A549 (cell line): ENCODE measurements around the gene PRR18. TPM values are rescaled to one million over a fixed set of nuclear protein-coding genes. Genes with fewer than 3 reads are reported as not detected.

Source experiments
- ATAC-seq, 2 experiments: fragments of 200-7000 bp in 1 of 2; fragments of >200 bp in 1 of 2; cut with Nextera tagmentation in 1 of 2; cut with Tn5 transposase in 1 of 2; 3 replicates each; pipeline versions ENCODE4 v1.8.0 to v1.9.1; 2018 to 2020; ENCODE audit warnings: mild to moderate bottlenecking in 1 of 2, moderate library complexity in 1 of 2
- CTCF ChIA-PET: fragments of 300-600 bp; sonication (Branson Sonifier 250); formaldehyde crosslinking; extraction: SDS; loops from one replicate; lab custom pipeline; 2021; ENCODE audit warnings: antibody characterized with exemption, inconsistent platforms; lab: Yijun Ruan, JAX
- POLR2A ChIA-PET: fragments of 350-600 bp; formaldehyde crosslinking; extraction: SDS; loops from one replicate; lab custom pipeline; 2021; ENCODE audit warnings: antibody characterized with exemption, inconsistent platforms; lab: Yijun Ruan, JAX
- DNase-seq, 2 experiments: peaks; one replicate each; pipeline versions ENCODE4 v3.0.0 to v3.0.0-alpha.2; 2011 to 2016; ENCODE audit warnings: low read depth in 1 of 2, low spot score in 1 of 2
- FAIRE-seq: peaks from 2 replicates; lab custom pipeline; 2011; peaks lifted over from hg19 to GRCh38; lab: Jason Lieb, UNC
- H3K27ac ChIP-seq, 2 experiments: fragments of >200 bp; sonication (Bioruptor Twin); formaldehyde crosslinking; 3 replicates each; pipeline ENCODE4 v1.5.1; 2016 to 2017
- H3K4me1 ChIP-seq: fragments of >200 bp; sonication (Bioruptor Twin); formaldehyde crosslinking; 3 replicates; pipeline ENCODE4 v1.6.1; 2016
- H3K4me2 ChIP-seq: fragments of >200 bp; sonication (Bioruptor Twin); formaldehyde crosslinking; 3 replicates; pipeline ENCODE4 v1.6.1; 2016
- H3K4me3 ChIP-seq: fragments of >200 bp; sonication (Bioruptor Twin); formaldehyde crosslinking; 3 replicates; pipeline ENCODE4 v1.5.1; 2016
- H3K9me3 ChIP-seq: fragments of >200 bp; sonication (Bioruptor Twin); formaldehyde crosslinking; 3 replicates; pipeline ENCODE4 v1.6.1; 2016
- ATOH8 ChIP-seq: fragments of 250-450 bp; sonication (Bioruptor Pico); IDR thresholded peaks from 2 replicates; pipeline ENCODE4 v1.5.0; 2020; ENCODE audit warnings: low read depth, mild to moderate bottlenecking, moderate library complexity
- ESRRA ChIP-seq: fragments of 150-350 bp; IDR thresholded peaks from 2 replicates; pipeline ENCODE4 v1.6.1; 2014; ENCODE audit warnings: mild to moderate bottlenecking, low read length, borderline replicate concordance
- HES2 ChIP-seq: fragments of >200 bp; sonication (Bioruptor Twin); formaldehyde crosslinking; IDR thresholded peaks from 2 replicates; pipeline ENCODE4 v1.6.1; 2016
- HEYL ChIP-seq: fragments of 250-450 bp; sonication (Bioruptor Pico); IDR thresholded peaks from 2 replicates; pipeline ENCODE4 v1.8.0; 2021; ENCODE audit warnings: mild to moderate bottlenecking, moderate library complexity
- HOXA7 ChIP-seq: fragments of 250-450 bp; sonication (Bioruptor Pico); IDR thresholded peaks from 2 replicates; pipeline ENCODE4 v1.5.0; 2020; ENCODE audit warnings: mild to moderate bottlenecking, moderate library complexity
- WGBS: methylation state at CpG from one replicate; pipeline ENCODE4 v1.1.6; 2017; ENCODE audit errors: missing lambda C conversion rate; 5-methylcytosine and 5-hydroxymethylcytosine counted together
- polyA plus RNA-seq, 4 experiments: library from polyadenylated mRNA; depleted of rRNA in 3 of 4; stranded (reverse); fragments of >200 nt; fragmentation: RNase III in 1 of 4; extraction: RNeasy Plus Mini Kit Qiagen cat#74134 plus additional on column Dnase treatment in 1 of 4; gene quantifications; 2 replicates in 3 of 4; 3 replicates in 1 of 4; pipeline ENCODE4 v1.2.3, GENCODE V29; 2011 to 2017

Gene PRR18
- polyA plus RNA-seq, 2 of the 4 experiments (the other 2 are of a cell fraction) = 0.08 to 0.13 TPM

GRCh38 chr6:166257911-166258318 is 50.3 kb downstream of the PRR18 start:
- H3K4me1 ChIP-seq = no peaks in the 10 kb centered on the region
- WGBS = 65% methylated on average over 6 of the region's 7 CpGs
- ChIA-PET POLR2A (no interaction called here), CTCF (interaction anchor here (1.6 kb wide), 1 partner anchor 18 kb away, joined by 3 read pairs; no protein-coding TSS in a partner anchor)
- ATAC-seq (no peak), DNase-seq (no peak), FAIRE-seq (no peak)
- no peak overlapping the region for H3K4me2 ChIP-seq
- H3K9me3 ChIP-seq = no peaks in the 10 kb centered on the region
- no peak for TF ChIP-seq HEYL (CRISPR knock-in tag)
- no peak for TF ChIP-seq HOXA7 (CRISPR knock-in tag)
- TF ChIP-seq HES2 = no peak
- no peak for TF ChIP-seq ESRRA
- no peak for TF ChIP-seq ATOH8 (CRISPR knock-in tag)
- no peak overlapping the region for H3K4me3 ChIP-seq
- H3K27ac ChIP-seq = no peak overlapping the region

Other genes starting within 250 kb of the PRR18 start
- gene TBXT, start 140.5 kb downstream of the PRR18 start, polyA plus RNA-seq (2011; rRNA removed) = not detected in 2 replicates
- not detected in 3 replicates for gene TBXT, start 140.5 kb downstream of the PRR18 start, polyA plus RNA-seq (2017; fragmentation: RNase III; extraction: RNeasy Plus Mini Kit Qiagen cat#74134 plus additional on column Dnase treatment)
- gene SFT2D1, start 34.2 kb upstream of the PRR18 start, polyA plus RNA-seq (2011; rRNA removed) = 61.6 and 74.4 TPM in 2 replicates
- 39.8 to 48.1 TPM (median 47.3 TPM) in 3 replicates for gene SFT2D1, start 34.2 kb upstream of the PRR18 start, polyA plus RNA-seq (2017; fragmentation: RNase III; extraction: RNeasy Plus Mini Kit Qiagen cat#74134 plus additional on column Dnase treatment)
- 5.1 and 7.7 TPM in 2 replicates for gene MPC1, start 74.5 kb upstream of the PRR18 start, polyA plus RNA-seq (2011; rRNA removed)
- gene MPC1, start 74.5 kb upstream of the PRR18 start, polyA plus RNA-seq (2017; fragmentation: RNase III; extraction: RNeasy Plus Mini Kit Qiagen cat#74134 plus additional on column Dnase treatment) = 4.4 to 4.9 TPM (median 4.8 TPM) in 3 replicates